WTC11 (cell line): ENCODE data around the gene ZNHIT3. TPM values are rescaled to one million over a fixed set of nuclear protein-coding genes. Genes with fewer than 3 reads are reported as not detected.
A peak's percentile ranks its signal among the peaks of the same experiment; 100 is the strongest.

Source experiments
- ATAC-seq: fragments of 200-7000 bp; cut with Tn5 transposase; 2 replicates; pipeline ENCODE4 v1.10.0; 2021; ENCODE audit warnings: mild to moderate bottlenecking, moderate library complexity
- CTCF ChIA-PET: fragments of 300-600 bp; sonication (Branson Sonifier 250); formaldehyde crosslinking; loops from one replicate; lab custom pipeline; 2021; ENCODE audit warnings: antibody characterized with exemption; lab: Charles Lee
- POLR2A ChIA-PET: fragments of 350-600 bp; sonication (Branson Sonifier 250); formaldehyde crosslinking; loops from one replicate; lab custom pipeline; 2021; ENCODE audit warnings: antibody characterized with exemption; lab: Charles Lee
- DNase-seq: peaks from one replicate; pipeline ENCODE4 v3.0.0; 2021; ENCODE audit warnings: low spot score
- H3K27ac Mint-ChIP-seq: 2 replicates; pipeline ENCODE4 v1.8.0; 2021; ENCODE audit warnings: mixed read lengths
- H3K27me3 Mint-ChIP-seq: 2 replicates; pipeline ENCODE4 v1.8.0; 2021; ENCODE audit warnings: low read depth, mild to moderate bottlenecking, moderate library complexity, mixed read lengths
- H3K36me3 Mint-ChIP-seq: 2 replicates; pipeline ENCODE4 v1.8.0; 2021; ENCODE audit warnings: mixed read lengths
- H3K4me1 Mint-ChIP-seq: 2 replicates; pipeline ENCODE4 v1.8.0; 2022; ENCODE audit warnings: mixed read lengths
- H3K4me3 Mint-ChIP-seq: 2 replicates; pipeline ENCODE4 v1.8.0; 2021; ENCODE audit warnings: mild to moderate bottlenecking, moderate library complexity, mixed read lengths
- H3K9me3 Mint-ChIP-seq: 2 replicates; pipeline ENCODE4 v1.8.0; 2021; ENCODE audit warnings: mixed read lengths
- ATF1 ChIP-seq: sonication (generic); formaldehyde crosslinking; IDR thresholded peaks from 2 replicates; pipeline ENCODE4 v1.8.1; 2023; ENCODE audit warnings: mild to moderate bottlenecking, moderate library complexity, missing genetic modification reagents
- CBFB ChIP-seq: sonication (generic); formaldehyde crosslinking; IDR thresholded peaks from 2 replicates; pipeline ENCODE4 v1.8.1; 2022; ENCODE audit warnings: mild to moderate bottlenecking, low read depth, missing genetic modification reagents
- CREM ChIP-seq: sonication (generic); formaldehyde crosslinking; IDR thresholded peaks from 2 replicates; pipeline ENCODE4 v1.8.1; 2022; ENCODE audit warnings: mild to moderate bottlenecking, missing genetic modification reagents, moderate library complexity
- ELF4 ChIP-seq: sonication (generic); formaldehyde crosslinking; IDR thresholded peaks from 2 replicates; pipeline ENCODE4 v1.8.1; 2022; ENCODE audit warnings: low read depth, mild to moderate bottlenecking, moderate library complexity, missing genetic modification reagents
- ETV6 ChIP-seq: sonication (generic); formaldehyde crosslinking; IDR thresholded peaks from 2 replicates; pipeline ENCODE4 v1.8.1; 2022; ENCODE audit warnings: mild to moderate bottlenecking, missing genetic modification reagents
- GRHL2 ChIP-seq: fragments of 250-450 bp; sonication (Bioruptor Pico); IDR thresholded peaks from 2 replicates; pipeline ENCODE4 v1.8.0; 2022; ENCODE audit warnings: mild to moderate bottlenecking, moderate library complexity; ENCODE audit not compliant: insufficient replicate concordance, severe bottlenecking
- GTF2I ChIP-seq: fragments of 250-450 bp; sonication (Bioruptor Pico); conservative IDR thresholded peaks from 2 replicates; pipeline ENCODE4 v1.4.0; 2021; ENCODE audit warnings: mild to moderate bottlenecking
- JAZF1 ChIP-seq: fragments of 250-450 bp; sonication (Bioruptor Pico); IDR thresholded peaks from 2 replicates; pipeline ENCODE4 v1.9.0; 2021; ENCODE audit warnings: moderate library complexity, mild to moderate bottlenecking, inconsistent platforms
- KAT7 ChIP-seq: sonication (generic); formaldehyde crosslinking; IDR thresholded peaks from 2 replicates; pipeline ENCODE4 v1.8.1; 2023; ENCODE audit warnings: missing genetic modification reagents, mild to moderate bottlenecking, borderline replicate concordance
- NFATC4 ChIP-seq: fragments of 250-450 bp; sonication (Bioruptor Pico); IDR thresholded peaks from 2 replicates; pipeline ENCODE4 v1.9.0; 2021; ENCODE audit warnings: mild to moderate bottlenecking
- NR3C1 ChIP-seq: sonication (generic); formaldehyde crosslinking; conservative IDR thresholded peaks from 2 replicates; pipeline ENCODE4 v1.8.1; 2023; ENCODE audit warnings: low read depth, mild to moderate bottlenecking, missing genetic modification reagents
- OVOL2 ChIP-seq: fragments of 250-450 bp; sonication (Bioruptor Pico); IDR thresholded peaks from 2 replicates; pipeline ENCODE4 v1.9.0; 2021; ENCODE audit warnings: mild to moderate bottlenecking, borderline replicate concordance
- RELA ChIP-seq: sonication (generic); formaldehyde crosslinking; IDR thresholded peaks from 2 replicates; pipeline ENCODE4 v1.8.1; 2022; ENCODE audit warnings: missing genetic modification reagents, mild to moderate bottlenecking, borderline replicate concordance
- ZNF121 ChIP-seq: sonication (generic); formaldehyde crosslinking; IDR thresholded peaks from 2 replicates; pipeline ENCODE4 v1.8.0; 2023; ENCODE audit warnings: missing genetic modification reagents
- ZNF219 ChIP-seq: sonication (generic); formaldehyde crosslinking; IDR thresholded peaks from 2 replicates; pipeline ENCODE4 v1.8.0; 2023; ENCODE audit warnings: missing genetic modification reagents, mild to moderate bottlenecking, borderline replicate concordance
- ZNF263 ChIP-seq: sonication (generic); formaldehyde crosslinking; IDR thresholded peaks from 2 replicates; pipeline ENCODE4 v1.8.1; 2022; ENCODE audit warnings: low read depth, mild to moderate bottlenecking, moderate library complexity, missing genetic modification reagents
- ZNF416 ChIP-seq: fragments of 250-450 bp; sonication (Bioruptor Pico); IDR thresholded peaks from 2 replicates; pipeline ENCODE4 v1.9.0; 2021; ENCODE audit warnings: mild to moderate bottlenecking, inconsistent platforms
- total RNA-seq: library from RNA; stranded (reverse); gene quantifications from 3 replicates; pipeline ENCODE4 v1.2.3, GENCODE V29; 2021
- TF ChIP-seq, protein P1 (sequence below): fragments of 250-450 bp; sonication (Bioruptor Pico); IDR thresholded peaks from 2 replicates; pipeline ENCODE4 v1.9.0; 2021; ENCODE audit warnings: mild to moderate bottlenecking
- TF ChIP-seq, protein P2 (sequence below): fragments of 250-450 bp; sonication (Bioruptor Pico); IDR thresholded peaks from 2 replicates; pipeline ENCODE4 v1.9.0; 2021; ENCODE audit warnings: mild to moderate bottlenecking
- TF ChIP-seq, protein P3 (sequence below): sonication (generic); formaldehyde crosslinking; IDR thresholded peaks from 2 replicates; pipeline ENCODE4 v1.8.0; 2022; ENCODE audit warnings: missing genetic modification reagents
- TF ChIP-seq, protein P4 (sequence below): sonication (generic); formaldehyde crosslinking; IDR thresholded peaks from 2 replicates; pipeline ENCODE4 v1.8.1; 2023; ENCODE audit warnings: mild to moderate bottlenecking, missing genetic modification reagents, moderate library complexity

ZNHIT3 gene
- total RNA-seq, 1 experiment from 2014 or later: 47.0 TPM

DNA sequence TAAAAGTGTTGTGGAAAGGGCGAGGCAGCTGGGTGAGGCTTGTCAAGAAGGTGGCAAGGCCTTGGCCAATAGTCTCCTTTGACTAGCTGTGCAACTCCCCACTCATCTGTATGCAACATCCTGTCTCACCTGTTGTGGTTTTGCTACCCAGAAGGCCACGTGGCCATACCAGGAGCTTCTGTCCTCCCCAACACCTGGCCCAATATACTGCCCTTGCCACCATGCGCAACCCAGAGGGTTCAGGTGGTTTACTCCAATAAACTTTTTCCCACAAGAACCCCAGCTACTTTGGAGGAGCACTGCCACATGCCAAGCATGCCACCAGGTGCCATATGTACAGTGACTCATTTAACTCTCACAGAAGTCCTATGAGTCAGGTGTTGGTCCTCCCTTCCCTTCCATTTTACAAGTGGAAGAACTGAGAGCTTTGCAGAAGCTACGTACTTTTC lies 38.0 kb downstream of the ZNHIT3 start (continued):
- TF ChIP-seq, protein P1, sequence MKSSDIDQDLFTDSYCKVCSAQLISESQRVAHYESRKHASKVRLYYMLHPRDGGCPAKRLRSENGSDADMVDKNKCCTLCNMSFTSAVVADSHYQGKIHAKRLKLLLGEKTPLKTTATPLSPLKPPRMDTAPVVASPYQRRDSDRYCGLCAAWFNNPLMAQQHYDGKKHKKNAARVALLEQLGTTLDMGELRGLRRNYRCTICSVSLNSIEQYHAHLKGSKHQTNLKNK (CRISPR knock-in tag): no peak
- TF ChIP-seq NR3C1: no peak
- TF ChIP-seq CREM (CRISPR knock-in tag): no peak
- no peak for TF ChIP-seq GRHL2
- no peak for TF ChIP-seq GTF2I (CRISPR knock-in tag)
- TF ChIP-seq KAT7 (CRISPR knock-in tag): no peak
- TF ChIP-seq ZNF219 (CRISPR knock-in tag): no peak

DNA sequence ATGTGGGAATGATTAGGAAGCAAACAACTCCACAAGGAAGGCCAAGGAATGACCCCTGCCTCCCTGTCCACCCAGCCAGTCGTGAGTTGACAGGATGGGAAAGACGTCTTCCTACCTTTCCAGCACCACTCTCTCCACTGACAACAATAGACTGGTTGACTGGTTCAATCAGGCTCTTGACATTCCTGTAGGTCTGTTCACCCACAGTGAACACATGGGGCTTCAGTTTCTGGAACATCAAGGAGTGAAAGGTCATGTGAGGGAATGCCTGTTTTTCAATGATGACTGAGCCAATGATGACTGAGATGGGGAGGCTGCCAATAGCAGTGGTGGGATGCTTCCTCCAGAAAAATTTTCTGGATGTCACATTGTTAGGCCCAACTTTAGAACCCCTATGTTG lies 38.6 kb downstream of the ZNHIT3 start:
- CTCF ChIA-PET: no interaction called here

DNA sequence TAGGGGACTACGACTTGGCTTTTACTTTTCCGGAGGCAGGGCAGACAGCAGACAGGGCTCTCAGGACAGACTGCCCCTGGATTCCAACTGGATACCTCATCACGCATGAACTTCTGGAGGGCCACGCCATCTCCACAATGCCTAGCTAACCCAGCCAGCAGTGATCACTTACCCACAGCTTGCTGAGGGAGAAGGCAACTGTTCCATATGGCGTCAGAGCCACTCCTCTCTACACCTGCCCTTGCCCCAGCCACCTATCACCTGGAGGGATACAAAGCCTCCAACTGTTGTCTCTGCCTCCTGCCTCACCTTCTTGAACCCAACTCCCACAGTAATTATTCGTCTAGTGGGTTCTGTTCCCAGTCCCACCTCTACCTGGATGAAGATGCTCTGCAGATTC lies 39.4 kb downstream of the ZNHIT3 start:
- ATAC-seq: no peak
- Mint-ChIP-seq H3K9me3 (no peaks in the 10 kb centered on the region), H3K36me3 (peaks cover 52% of the 10 kb centered on the region), H3K27me3 (no peaks in the 10 kb centered on the region), H3K4me1 (no peaks in the 10 kb centered on the region), H3K4me3 (no peak overlapping the region), H3K27ac (no peak overlapping the region)
- TF ChIP-seq NFATC4 (CRISPR knock-in tag): 0 out of 2 replicates have a peak, but pooled peaks have one; percentile 34
- TF ChIP-seq, protein P2, sequence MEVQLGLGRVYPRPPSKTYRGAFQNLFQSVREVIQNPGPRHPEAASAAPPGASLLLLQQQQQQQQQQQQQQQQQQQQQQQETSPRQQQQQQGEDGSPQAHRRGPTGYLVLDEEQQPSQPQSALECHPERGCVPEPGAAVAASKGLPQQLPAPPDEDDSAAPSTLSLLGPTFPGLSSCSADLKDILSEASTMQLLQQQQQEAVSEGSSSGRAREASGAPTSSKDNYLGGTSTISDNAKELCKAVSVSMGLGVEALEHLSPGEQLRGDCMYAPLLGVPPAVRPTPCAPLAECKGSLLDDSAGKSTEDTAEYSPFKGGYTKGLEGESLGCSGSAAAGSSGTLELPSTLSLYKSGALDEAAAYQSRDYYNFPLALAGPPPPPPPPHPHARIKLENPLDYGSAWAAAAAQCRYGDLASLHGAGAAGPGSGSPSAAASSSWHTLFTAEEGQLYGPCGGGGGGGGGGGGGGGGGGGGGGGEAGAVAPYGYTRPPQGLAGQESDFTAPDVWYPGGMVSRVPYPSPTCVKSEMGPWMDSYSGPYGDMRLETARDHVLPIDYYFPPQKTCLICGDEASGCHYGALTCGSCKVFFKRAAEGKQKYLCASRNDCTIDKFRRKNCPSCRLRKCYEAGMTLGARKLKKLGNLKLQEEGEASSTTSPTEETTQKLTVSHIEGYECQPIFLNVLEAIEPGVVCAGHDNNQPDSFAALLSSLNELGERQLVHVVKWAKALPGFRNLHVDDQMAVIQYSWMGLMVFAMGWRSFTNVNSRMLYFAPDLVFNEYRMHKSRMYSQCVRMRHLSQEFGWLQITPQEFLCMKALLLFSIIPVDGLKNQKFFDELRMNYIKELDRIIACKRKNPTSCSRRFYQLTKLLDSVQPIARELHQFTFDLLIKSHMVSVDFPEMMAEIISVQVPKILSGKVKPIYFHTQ: no peak
- no peak for DNase-seq
- POLR2A ChIA-PET: no interaction called here
- CTCF ChIA-PET: no interaction called here

More for the DNA sequence above, 38.6 kb downstream of the ZNHIT3 start:
- DNase-seq (no peak), ATAC-seq (no peak)
- TF ChIP-seq OVOL2 (no peak), ZNF121 (CRISPR knock-in tag) (no peak), ETV6 (CRISPR knock-in tag) (no peak), ATF1 (CRISPR knock-in tag) (no peak), ZNF263 (CRISPR knock-in tag) (no peak), JAZF1 (CRISPR knock-in tag) (no peak), ELF4 (CRISPR knock-in tag) (no peak), CBFB (CRISPR knock-in tag) (no peak), RELA (CRISPR knock-in tag) (no peak), ZNF219 (CRISPR knock-in tag) (no peak), ZNF416 (CRISPR knock-in tag) (no peak)
- TF ChIP-seq, protein P3, sequence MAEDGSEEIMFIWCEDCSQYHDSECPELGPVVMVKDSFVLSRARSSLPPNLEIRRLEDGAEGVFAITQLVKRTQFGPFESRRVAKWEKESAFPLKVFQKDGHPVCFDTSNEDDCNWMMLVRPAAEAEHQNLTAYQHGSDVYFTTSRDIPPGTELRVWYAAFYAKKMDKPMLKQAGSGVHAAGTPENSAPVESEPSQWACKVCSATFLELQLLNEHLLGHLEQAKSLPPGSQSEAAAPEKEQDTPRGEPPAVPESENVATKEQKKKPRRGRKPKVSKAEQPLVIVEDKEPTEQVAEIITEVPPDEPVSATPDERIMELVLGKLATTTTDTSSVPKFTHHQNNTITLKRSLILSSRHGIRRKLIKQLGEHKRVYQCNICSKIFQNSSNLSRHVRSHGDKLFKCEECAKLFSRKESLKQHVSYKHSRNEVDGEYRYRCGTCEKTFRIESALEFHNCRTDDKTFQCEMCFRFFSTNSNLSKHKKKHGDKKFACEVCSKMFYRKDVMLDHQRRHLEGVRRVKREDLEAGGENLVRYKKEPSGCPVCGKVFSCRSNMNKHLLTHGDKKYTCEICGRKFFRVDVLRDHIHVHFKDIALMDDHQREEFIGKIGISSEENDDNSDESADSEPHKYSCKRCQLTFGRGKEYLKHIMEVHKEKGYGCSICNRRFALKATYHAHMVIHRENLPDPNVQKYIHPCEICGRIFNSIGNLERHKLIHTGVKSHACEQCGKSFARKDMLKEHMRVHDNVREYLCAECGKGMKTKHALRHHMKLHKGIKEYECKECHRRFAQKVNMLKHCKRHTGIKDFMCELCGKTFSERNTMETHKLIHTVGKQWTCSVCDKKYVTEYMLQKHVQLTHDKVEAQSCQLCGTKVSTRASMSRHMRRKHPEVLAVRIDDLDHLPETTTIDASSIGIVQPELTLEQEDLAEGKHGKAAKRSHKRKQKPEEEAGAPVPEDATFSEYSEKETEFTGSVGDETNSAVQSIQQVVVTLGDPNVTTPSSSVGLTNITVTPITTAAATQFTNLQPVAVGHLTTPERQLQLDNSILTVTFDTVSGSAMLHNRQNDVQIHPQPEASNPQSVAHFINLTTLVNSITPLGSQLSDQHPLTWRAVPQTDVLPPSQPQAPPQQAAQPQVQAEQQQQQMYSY (CRISPR knock-in tag): no peak
- TF ChIP-seq, protein P4, sequence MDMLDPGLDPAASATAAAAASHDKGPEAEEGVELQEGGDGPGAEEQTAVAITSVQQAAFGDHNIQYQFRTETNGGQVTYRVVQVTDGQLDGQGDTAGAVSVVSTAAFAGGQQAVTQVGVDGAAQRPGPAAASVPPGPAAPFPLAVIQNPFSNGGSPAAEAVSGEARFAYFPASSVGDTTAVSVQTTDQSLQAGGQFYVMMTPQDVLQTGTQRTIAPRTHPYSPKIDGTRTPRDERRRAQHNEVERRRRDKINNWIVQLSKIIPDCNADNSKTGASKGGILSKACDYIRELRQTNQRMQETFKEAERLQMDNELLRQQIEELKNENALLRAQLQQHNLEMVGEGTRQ (CRISPR knock-in tag): no peak
- Mint-ChIP-seq H3K4me1 (no peaks in the 10 kb centered on the region), H3K4me3 (no peak overlapping the region), H3K36me3 (peaks cover 60% of the 10 kb centered on the region), H3K27me3 (no peaks in the 10 kb centered on the region), H3K27ac (no peak overlapping the region), H3K9me3 (no peaks in the 10 kb centered on the region)
- POLR2A ChIA-PET: interaction anchor here (0.8 to 1.1 kb wide), 2 partner anchors 9 to 10 kb away, joined by 3 to 5 read pairs; partner anchors contain the start of genes MYO19 and PIGW
